ENCODE results near the gene GSN.

The GSN gene

DNA sequence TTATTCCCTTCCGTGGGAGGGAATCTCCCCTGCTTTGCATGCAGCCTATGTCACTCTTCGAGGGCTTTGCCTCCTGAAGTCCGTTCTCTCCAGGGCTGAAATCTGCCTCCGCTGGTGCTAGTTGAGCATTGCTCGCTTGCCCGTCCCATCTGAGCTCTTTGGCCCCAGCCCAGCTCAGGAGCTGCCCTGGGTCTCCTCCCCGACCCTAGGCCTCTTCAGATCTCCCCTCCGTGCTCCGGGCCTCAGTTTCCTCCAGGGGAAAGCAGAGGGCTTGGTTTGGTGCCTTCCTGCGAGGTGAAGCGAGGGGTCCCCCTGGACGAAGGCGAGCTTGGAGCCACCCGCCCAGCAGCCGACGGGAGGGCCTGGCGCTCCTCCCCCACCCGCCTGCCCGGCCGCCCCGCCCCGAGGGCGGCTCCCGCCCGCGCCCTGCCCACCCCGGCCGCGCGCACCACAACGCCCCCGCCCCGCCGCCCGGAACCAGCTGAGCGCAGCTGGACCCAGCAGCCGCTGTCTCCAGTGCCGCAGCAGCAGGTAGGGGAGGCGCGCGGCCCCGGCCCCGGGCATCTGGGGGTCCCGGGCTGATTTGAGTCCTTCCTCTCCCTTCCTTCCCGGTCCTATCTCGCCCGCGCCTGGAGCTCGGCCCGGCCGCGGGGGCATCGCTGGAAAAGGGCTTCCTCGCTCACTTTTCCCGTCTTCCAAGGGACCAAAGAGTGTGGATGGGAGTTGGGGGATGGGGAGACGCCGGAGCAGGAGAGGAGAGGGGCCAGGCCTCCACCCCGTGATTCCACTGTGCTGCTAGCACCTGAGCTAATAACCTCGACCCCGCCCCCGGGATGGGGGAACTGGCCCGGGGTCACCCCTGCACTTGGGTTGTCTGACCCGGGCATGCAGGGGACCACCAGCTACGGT, at the start of gene GSN:
GSN (plus strand) TSS at position 474 of the 909 bp plus-strand sequence. CDS start 33,810 bp downstream, outside the sequence.
- DNase-seq (ENCODE audit: low read depth in 2 of 3, low spot score in 1 of 3) = peak in 1 of 3 donors; percentile 28

- DNase-seq (ENCODE audit: low read depth in 2 of 3, low spot score in 1 of 3) = no peak
Measured at GRCh38 chr9:121218357-121219027, 49.5 kb upstream of the GSN start.

DNA sequence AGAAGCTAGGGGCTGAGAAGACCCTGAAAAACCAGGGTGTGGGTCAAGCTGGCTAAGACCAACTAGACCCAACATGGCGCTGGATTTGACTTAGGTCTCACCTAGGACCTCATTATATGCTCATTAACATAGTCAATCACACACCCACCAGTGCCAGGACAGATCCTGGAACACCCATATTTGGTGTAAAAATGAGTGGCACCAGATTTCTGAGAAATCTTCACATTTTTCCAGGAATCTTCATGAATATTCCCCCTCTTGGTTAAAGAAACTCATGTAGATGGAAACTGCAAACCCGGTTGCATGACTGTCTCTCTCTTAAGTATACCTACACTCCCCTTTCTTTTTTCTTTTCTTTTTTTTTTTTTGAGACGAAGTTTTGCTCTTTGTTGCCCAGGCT, 48.4 kb upstream of the GSN start:
- no peak for DNase-seq (ENCODE audit: low read depth in 2 of 3, low spot score in 1 of 3)

DNA sequence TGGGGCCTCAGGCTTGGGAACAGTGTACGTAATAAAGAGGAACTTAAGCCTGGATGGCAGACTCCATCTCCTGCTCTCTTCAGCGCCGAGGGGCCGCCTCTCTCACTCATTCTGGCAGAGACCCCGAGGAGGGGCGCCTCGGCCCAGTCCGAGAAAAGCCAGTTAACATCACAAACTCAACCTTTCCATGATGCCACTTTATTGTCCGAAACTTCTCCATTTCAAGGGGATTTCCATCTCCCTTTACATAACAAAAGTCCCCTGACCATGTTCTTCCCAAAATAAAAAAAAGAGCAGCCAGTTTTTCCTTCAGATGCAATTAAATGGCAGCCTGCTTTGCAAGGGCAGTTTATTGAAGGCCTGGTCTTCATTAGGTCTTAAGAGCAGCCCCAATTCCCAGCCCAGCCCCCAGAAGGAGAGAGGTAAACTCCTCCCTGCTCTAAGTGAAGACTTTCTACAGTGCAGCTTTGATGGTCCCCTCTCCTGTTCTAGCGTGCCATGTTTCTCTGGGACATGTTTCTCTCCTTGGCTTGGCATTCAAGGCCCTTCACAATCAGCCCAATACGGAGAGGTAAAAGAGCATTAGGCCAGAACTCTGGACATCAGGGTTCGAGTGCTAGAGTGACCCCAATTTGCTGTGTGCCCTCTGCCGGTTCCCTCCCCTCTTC, 46.8 kb upstream of the GSN start:
- no peak for DNase-seq (ENCODE audit: low read depth in 2 of 3, low spot score in 1 of 3)

GRCh38 chr9:121221664-121222055, 46.3 kb upstream of the GSN start:
- DNase-seq (ENCODE audit: low read depth in 2 of 3, low spot score in 1 of 3) = no peak

DNA sequence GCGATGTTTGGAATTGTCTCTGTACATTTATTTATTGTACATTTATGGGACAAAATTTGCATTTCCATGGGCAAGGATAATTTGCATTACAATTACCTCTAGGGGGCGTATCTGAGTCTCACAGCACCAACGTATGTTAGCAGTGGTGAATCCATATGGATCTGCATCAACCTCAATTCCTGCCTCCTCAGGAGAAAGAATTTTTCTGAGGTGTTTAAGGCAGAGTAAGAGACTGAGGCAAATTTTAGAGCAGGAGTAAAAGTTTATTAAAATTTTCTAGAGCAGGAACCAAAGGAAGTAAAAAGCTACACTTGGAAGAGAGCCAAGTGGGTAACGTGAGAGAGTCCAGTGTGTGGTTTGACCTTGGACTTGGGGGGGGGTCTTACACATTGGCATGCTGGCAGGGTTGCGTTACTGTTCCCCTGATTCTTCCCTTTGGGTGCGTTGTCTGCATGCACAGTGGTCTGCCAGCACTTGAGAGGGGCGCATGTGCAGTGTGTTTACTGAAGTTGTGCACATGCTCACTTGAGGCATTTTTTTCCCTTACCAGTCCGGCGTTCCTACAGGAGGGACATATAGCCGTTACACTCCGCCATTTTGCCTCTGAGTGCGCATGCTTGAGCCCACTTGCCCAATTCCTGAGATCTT, 45.3 kb upstream of the GSN start:
- no peak for DNase-seq (ENCODE audit: low read depth in 2 of 3, low spot score in 1 of 3)

DNA sequence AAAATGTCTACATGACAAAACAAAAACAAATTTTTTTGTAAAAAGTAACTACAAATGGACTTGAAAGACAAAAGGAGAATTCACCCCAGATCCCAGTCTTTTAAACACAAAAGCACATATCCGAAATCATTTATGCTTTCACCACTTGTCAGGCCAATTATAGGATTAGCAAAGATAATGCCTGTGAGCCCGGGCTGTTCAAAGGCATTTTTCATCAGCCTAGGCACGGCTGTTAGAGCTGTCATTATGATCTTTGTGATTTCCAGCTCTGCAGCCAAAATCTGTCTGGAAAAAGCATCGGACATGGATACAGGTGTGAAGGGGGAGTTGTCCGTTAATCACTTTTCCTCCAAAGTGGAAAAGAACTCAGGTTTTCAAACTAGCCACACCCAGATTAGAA, 42.7 kb upstream of the GSN start:
- no peak for DNase-seq (ENCODE audit: low read depth in 2 of 3, low spot score in 1 of 3)

DNA sequence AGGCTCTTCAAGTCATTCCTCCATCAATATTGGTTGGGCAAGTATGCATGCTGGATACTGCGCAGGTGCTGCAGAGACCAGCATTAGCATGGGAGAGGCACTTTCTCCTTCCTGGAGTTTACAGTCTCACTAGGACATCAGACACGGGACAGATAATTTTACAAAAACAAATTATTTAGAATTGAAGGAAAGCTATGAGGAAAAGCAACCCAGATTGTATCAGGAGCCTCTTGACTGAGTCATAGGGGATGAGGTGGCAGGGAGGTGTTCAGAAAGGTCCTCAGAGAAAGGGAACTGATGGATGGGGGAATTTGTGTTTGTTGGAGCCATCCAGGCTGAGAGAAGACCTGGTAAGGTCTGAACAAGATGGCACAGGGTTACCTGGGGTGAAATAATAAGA, 41.8 kb upstream of the GSN start:
- no peak for DNase-seq (ENCODE audit: low read depth in 2 of 3, low spot score in 1 of 3)

DNA sequence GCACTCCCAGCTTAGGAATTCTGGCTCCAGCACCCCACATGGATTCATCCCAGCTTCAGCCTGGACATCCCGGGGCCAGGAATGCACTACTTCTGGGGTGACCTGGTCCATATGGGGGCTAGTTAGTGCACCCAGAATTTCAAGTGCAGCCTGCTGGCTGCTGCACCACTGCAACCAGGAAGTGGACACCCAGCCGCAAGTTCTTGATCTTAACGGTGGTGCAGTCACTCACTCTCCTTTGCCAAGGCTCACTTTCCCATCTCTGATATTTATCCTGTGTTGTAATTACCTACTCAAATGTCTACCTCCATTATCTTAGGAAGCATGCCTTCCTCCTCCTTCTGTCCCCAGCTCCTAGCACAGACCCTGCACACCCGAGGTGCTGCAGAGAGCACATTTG, 40.1 kb upstream of the GSN start:
- no peak for DNase-seq (ENCODE audit: low read depth in 2 of 3, low spot score in 1 of 3)

DNA sequence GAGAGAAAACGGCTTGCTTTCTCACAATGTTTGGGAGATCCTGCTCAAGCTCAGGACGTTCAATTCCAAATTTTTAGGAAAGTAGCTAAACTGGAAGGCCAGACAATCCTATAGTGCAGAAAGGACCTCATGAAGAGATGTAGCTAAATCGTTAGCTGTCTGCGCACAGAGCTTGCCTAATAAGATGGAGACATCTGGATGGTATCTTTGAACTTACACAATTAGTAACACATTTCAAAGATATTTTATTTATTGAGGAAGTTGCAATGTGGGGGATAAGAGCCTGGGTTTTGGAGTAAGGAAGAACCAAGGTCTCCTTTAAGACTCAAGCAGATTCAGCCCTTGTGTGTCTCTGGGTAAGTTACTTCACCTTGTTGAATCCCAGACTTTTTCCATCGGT, 37.7 kb upstream of the GSN start:
- no peak for DNase-seq (ENCODE audit: low read depth in 2 of 3, low spot score in 1 of 3)

DNA sequence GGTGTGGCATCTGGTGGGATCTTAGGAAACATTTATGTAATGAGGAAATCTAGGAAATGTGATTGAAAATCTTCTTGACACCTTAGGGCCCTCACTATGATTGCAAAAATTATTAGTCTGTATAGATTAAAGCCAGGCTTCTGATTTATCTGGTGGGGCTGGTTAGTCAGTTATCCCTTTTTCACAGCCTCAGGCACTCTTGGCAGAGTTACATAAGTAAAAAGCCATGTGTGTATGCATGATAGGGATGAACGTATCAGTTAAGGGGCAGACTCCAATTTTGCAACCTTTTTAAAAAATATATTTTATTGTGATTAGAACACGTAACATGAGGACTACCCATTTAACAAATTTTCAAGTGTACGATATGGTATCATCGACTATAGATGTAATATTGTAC, 35.7 kb upstream of the GSN start:
- no peak for DNase-seq (ENCODE audit: low read depth in 2 of 3, low spot score in 1 of 3)

DNA sequence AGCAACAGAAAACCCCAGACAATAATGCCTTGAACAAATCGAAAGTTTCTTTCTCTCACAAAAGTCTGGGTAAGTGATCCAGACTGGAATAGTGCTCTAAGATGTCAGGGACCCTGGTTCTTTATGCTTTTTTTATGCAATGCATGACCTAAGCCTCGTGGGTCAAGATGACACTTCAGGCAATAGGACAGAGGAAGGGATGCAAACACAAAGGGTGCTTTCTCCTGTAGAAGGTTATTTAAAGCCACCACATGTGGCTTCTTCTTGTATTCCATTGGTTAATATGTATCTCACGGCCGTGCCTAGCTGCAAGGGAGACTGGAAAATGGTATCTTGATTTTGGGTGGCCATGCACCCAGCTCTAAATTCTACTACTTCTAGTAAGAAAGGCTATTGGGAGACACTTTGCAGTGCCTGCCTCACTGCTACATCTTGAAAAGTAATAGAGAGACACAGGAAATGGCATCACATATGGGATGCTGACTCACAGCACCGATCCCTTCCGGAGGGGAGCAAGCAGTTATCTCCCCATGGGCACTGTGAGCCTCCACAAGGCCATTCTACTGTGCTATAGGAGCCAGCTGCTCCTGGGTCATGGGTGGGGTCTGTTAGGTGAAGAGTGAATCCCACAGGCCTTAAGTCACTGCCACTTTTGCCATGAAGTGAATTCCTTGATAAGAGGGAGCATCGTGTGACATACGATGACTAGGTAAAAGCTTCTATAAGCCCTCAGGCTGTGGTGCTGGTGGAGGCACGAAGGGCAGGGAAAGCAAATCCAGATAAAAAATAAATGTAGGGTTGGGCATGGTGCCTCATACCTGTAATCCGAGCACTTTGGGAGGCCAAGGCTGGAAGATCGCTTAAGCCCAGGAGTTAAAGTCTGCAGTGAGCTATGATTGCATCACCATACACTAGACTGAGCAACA, 33.8 kb upstream of the GSN start:
- no peak for DNase-seq (ENCODE audit: low read depth in 2 of 3, low spot score in 1 of 3)

GRCh38 chr9:121234832-121235161, 33.2 kb upstream of the GSN start:
- DNase-seq (ENCODE audit: low read depth in 2 of 3, low spot score in 1 of 3) = no peak

DNA sequence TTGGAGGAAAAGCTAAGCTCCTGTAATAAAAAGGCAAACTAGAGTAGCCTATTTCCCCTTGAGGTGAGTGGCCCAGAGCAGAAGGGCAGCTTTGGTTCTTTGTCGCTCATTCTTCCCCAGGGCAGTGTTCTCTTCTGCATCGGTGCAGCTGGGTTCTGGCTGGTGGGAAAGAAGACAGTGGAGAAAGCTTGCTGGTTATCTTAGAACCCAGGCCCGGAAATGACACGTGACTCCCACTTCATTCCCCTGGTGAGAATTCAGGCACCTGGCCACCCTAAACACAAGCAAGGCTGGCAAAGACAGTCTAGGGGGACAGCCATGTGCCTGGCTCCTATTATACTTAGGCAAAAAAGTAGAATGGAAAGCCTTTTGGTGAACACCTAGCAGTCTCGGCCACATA, 32.5 kb upstream of the GSN start:
- DNase-seq (ENCODE audit: low read depth in 2 of 3, low spot score in 1 of 3) = no peak

- no peak for DNase-seq (ENCODE audit: low read depth in 2 of 3, low spot score in 1 of 3)
Measured at GRCh38 chr9:121237916-121238315, 30.0 kb upstream of the GSN start.

GRCh38 chr9:121239071-121239470, 28.9 kb upstream of the GSN start:
- no peak for DNase-seq (ENCODE audit: low read depth in 2 of 3, low spot score in 1 of 3)

- DNase-seq (ENCODE audit: low read depth in 2 of 3, low spot score in 1 of 3) = no peak
Measured at GRCh38 chr9:121239851-121240250, 28.1 kb upstream of the GSN start.

- no peak for DNase-seq (ENCODE audit: low read depth in 2 of 3, low spot score in 1 of 3)
Measured at GRCh38 chr9:121240472-121241135, 27.4 kb upstream of the GSN start.

DNA sequence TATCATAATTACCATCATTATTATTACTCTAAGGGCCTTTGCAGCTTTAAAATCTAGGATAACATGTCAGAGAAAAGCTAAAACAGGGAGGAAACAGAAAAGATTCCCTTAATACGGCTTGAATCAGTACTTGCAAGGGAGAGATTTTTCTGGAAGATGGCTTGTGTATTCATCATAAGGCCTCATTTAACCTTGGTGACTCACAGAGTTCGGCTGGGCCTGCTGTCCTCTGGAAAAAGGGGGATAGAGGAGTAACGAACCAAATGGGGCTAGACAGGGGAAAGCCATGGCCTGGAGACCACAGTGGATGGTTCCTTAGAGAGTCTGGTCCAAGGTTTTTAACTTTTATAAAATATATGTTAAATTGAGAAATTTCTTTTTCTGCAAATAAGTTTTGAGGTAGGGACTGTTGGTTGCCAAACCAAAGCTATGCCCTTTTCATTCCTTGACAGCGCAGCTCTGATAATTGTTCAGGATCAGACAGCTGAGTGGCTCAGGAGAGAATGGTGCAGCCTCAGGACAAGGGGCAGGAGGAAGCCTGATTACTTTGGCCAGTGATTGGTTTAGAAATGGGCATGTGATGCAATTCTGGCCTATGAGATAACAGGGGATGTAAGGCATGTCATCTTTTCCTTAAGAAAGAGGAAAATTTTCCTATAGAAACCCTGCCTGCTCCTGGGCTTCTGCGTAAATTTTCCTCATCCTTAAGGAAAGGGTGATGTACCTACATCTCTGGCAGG, 25.6 kb upstream of the GSN start:
- no peak for DNase-seq (ENCODE audit: low read depth in 2 of 3, low spot score in 1 of 3)

Data from stimulated activated CD4-positive, alpha-beta T cell treated with anti-CD3 and anti-CD28 coated beads, Interleukin-12 subunit alpha, Interleukin-12 subunit beta, amount 100 ng/mL, for 48 hours (primary cell).